Ureter (tissue), 1 donor: Measurements from ENCODE around the gene KCNS1. TPM values are rescaled to one million over a fixed set of nuclear protein-coding genes. Genes with fewer than 3 reads are reported as not detected.
"Not testable (repeated sequence)": the region's sequence is repeated elsewhere in the genome, so short reads cannot be mapped to it uniquely, and the experiment has no call there.

Experiments used
- DNase-seq: peaks from one replicate; pipeline ENCODE4 v3.0.0-alpha.2; 2020; ENCODE audit warnings: low spot score
- total RNA-seq: library from RNA; stranded (reverse); gene quantifications from one replicate; pipeline ENCODE4 v1.2.4, GENCODE V29; 2023
- donor health status: DM: yes; HTN: yes; CAD: no.

Gene KCNS1
- total RNA-seq, result 0.86 TPM

GRCh38 chr20:45100563-45101245, at the start of gene KCNS1:
TSS of gene KCNS1 (minus strand) at chr20:45101127. CDS start at chr20:45099236, 1,891 bp downstream.
- no peak for DNase-seq

- no peak for DNase-seq
Measured at GRCh38 chr20:45149062-45149461, 48.1 kb upstream of the KCNS1 start.

DNA sequence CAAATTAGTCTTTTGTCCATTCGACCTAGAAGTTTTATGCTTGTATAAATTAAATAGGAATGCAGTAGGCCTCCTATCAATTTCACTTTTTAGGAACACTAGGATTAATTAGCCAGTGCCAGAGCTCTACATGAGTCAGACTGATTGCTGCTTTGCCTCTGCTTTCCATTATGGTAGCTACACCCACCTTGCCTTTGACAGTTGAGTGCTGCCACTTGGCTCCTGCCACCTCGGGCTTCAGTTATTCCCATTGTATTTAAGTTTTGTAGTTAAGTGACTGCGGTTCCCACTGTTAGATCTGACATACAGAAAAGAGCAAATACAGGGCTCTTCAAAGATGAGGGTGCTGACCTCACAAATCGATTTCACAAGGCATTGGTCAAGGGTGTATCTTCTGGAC, 39.9 kb upstream of the KCNS1 start:
- DNase-seq, result no peak

- not testable (repeated sequence) for DNase-seq
Measured at GRCh38 chr20:45139733-45140375, 38.9 kb upstream of the KCNS1 start.

DNA sequence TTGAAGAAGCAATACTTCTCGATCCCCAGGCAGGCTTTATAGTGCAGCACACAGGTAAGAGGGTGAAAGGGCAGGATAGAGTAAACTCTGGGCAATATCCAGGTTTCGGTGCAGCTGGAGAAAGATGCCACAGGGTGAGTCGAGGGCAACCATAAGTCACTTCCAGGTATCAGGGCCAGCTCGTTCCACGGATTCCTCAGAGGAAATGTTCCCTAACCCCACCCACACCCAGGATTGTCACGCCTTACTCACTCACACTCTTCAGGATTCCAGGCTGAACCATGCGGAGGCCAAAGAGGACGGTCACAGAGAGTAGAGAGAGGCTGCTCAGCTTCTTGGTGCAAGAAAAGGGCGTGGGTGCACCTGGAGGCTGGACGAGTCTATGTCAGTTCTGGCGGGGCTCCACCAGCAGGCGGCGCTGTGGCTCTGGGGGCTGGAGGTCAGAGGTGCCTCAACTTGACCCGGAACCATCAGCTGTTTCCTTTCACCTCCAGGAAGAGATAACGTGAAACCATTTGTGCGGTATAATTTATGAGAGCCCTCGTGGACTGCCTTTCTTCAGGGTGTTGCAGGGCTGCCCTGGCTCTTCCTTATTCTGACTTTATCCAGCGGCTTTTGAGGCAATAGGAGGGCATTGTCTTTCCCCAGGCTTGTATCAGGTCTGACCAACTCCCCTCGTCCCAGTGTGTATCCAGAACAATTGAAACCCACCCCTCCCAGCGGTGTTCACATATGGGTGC, 37.8 kb upstream of the KCNS1 start:
- peak; percentile 50 for DNase-seq

DNA sequence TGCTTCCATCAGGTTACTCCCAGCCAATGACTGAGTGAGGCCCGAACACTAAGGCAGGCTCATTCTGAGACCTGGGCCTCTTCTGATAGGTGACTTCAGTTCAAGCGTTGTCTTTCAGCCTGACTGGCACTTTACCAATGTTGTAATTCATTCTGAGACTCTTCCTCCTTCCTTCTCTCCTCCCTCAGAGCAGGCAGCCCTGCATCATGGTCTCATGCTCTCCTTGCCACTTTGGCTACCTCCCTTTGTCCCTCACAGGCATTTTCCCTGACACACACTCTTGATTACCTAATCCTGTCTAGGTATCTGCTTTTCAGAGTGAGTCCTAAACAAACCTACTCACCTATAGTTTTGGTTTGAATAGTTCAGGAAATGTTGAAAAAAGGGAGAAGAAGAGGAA, 36.0 kb upstream of the KCNS1 start:
- no peak for DNase-seq

DNA sequence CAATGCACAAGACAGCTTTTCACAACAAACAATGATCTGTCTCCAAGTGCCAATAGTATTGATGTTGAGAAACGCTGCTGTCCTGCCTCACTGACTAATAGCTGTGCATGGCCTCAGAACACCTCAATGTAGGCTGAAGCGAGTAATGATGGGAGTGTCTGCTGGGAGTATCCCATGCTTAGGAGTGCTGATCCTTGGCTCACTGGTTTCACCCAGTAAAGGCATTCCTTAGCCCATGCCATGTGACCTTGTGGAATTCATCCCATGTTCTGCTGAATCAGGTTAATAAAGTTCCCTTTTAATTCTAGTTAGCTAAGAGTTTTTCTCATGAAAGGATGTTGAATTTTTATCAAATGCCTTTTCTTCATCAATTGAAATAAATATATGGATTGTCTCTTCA, 27.2 kb upstream of the KCNS1 start:
- no peak for DNase-seq

DNA sequence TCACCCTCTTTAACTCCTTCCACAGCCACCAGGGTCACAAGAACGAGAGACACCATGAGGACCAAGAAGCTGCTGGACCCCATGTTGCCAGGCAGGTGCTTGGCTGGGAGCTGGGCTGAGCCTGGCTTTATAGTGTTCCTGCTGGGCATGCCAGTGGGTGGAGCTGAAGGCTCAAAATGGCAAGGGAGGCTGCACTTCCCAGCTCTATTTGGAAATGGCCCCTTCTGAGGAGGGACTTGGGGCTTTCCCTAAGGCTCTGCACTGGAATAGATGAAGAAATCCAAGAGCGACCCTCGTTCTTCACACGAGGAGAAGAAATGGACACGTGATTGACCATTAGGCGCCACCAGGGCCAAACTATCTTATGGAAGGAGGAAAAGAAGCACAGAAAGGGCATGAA, 23.4 kb upstream of the KCNS1 start, which contains the start of gene WFDC12:
Gene WFDC12 (minus strand): TSS at position 101 of the 400 bp plus-strand sequence. CDS start 18 bp downstream, at position 83.
- DNase-seq, result no peak

- DNase-seq, result no peak
Measured at GRCh38 chr20:45121388-45121787, 20.5 kb upstream of the KCNS1 start.

GRCh38 chr20:45119556-45120266, 18.8 kb upstream of the KCNS1 start:
- DNase-seq, result no peak

- no peak for DNase-seq
Measured at GRCh38 chr20:45118028-45118427, 17.1 kb upstream of the KCNS1 start.

DNA sequence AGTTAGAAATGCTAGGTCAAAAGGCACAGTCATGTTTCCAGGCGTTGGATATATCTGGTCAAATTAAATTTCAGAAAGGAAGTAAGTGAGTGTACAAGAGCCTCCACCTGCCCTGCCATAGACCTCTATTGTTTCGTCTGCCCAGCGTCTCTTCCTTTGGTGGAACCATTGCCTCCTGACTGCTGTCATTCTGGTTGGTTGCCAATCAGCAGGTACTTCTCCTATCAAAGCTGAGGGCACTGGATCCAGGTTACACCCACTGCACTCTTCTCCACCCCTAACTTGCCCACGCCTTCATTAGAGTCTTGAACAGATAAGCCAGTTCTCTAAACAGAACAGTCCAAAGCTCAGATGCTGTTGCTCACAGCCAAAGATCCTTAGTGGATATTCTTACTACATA, 16.7 kb upstream of the KCNS1 start:
- DNase-seq, result no peak

DNA sequence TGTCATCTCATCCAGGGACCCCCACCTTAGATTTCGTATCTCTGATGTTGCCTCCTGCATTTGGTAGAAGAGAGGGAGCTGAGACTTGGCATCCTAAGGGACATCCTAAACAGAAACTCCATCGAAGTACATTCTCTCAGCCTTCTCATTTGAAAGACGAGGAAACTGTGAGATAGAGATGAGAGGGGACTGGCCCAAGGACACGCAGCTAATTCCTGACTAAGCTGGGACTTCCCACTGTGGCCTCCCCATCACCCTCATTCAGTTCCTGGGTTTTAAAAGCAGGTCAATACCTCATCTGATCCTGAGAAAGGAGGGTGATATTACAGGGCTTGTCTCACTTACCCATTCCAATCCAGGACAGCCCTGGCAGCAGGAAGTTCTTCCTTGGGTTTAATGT, 14.9 kb upstream of the KCNS1 start:
- no peak for DNase-seq

- DNase-seq, result no peak
Measured at GRCh38 chr20:45115386-45115774, 14.5 kb upstream of the KCNS1 start.

DNA sequence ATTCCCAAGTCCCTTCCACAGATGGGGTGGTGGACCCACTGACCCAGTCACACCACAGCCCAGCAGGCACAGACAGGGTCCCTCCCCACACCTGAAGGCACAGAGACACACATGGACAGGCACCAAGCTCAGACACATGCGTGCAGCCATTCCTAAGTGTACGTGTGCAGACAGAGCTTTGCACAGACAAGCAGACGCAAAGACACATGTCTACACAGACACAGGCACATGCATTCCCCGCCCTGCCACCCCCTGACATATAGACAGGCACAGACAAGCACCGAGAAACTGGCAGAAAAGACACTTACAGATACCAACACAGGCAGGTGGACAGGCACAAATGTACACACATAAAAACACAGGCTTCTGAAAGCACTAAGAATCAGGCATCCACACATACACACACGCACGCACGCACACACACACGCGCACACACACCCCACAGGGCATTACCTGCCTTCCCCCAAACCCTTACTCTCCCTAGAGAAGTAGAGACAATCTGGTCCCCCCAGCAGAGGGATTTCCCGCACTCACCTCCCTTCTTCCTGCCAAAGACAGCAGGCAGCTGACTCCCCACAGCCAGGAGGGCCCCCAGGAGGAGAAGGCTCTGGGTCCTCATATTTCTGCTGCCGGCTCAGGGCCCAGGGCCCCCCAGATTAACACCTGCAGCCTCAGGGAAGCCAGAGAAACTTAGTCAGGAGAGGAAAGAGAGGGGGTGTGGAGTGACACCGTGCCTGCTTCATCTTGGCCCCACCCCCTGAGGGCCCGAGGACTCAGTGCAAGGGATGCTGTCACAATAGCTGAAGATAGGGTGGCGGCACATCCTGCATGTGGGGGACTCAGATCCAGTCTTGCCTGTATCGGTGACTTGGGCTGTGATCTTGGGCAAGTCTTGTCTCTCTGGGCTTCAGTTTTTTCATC, 13.8 kb upstream of the KCNS1 start, which contains the start of gene WFDC5:
Gene WFDC5 (minus strand): TSS at position 710 of the 921 bp plus-strand sequence. CDS start 91 bp downstream, at position 619.
- DNase-seq, result peak; percentile 70

DNA sequence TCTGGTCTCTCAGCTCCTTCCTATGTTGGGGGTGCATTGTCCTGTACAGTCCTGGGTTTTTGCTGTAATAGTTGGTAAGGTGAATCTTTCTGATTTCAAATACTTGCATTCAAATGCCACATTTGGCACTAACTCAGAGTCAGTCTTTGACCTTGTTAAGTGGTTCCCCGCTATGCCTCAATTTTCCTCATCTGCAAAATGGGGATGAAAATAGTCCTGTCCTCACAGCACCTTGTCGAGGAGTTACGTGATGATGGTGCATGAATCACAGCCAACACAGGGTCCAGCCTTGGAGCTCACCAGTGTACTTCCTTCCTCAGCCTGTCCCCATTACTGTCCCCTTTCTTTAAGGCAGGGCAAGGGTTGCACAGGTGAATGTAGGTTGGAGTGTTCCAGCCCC, 12.9 kb upstream of the KCNS1 start:
- DNase-seq, result no peak

DNA sequence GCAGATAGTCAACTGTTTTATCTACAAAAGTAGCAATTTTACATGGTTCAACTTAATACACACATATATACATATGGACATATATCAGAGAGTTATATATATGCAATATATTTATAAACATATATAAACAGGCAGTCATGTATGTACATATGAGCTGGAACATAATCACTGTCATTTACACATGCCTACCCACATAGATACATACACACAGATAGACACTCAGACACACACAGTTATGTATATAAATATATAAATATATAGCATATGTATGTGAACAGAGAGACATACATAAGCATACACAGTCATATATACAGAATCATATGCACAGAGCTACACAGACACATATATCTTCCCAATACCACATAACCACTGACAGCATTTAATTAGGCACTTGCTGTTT, 11.8 kb upstream of the KCNS1 start:
- no peak for DNase-seq

- DNase-seq, result no peak
Measured at GRCh38 chr20:45111799-45112471, 11.0 kb upstream of the KCNS1 start.

GRCh38 chr20:45111285-45111684, 10.4 kb upstream of the KCNS1 start:
- no peak for DNase-seq

- no peak for DNase-seq
Measured at GRCh38 chr20:45110301-45110700, 9.4 kb upstream of the KCNS1 start.
